Lower lobe of right lung (tissue), 2 donors: ENCODE results near the gene CARHSP1. TPM values are rescaled to one million over a fixed set of nuclear protein-coding genes. Genes with fewer than 3 reads are reported as not detected.

Experiments
- ATAC-seq, 2 donors: fragments of 200-7000 bp; cut with Tn5 transposase; one replicate each; pipeline ENCODE4 v1.9.1; 2020 to 2022; ENCODE audit warnings: mild to moderate bottlenecking in 2 of 2, moderate library complexity in 2 of 2
- DNase-seq: peaks from one replicate; pipeline ENCODE4 v3.0.0-alpha.2; 2020
- H3K27ac ChIP-seq: fragments of 200-600 bp; one replicate; pipeline ENCODE4 v1.8.0; 2022
- H3K27me3 ChIP-seq: fragments of 200-600 bp; one replicate; pipeline ENCODE4 v1.8.0; 2022; ENCODE audit warnings: low read depth
- H3K36me3 ChIP-seq: fragments of 200-600 bp; one replicate; pipeline ENCODE4 v1.8.0; 2022; ENCODE audit warnings: mild to moderate bottlenecking
- H3K4me1 ChIP-seq: fragments of 200-600 bp; one replicate; pipeline ENCODE4 v1.8.0; 2022
- H3K4me3 ChIP-seq: fragments of 200-600 bp; one replicate; pipeline ENCODE4 v1.8.0; 2022; ENCODE audit warnings: mild to moderate bottlenecking
- H3K9me3 ChIP-seq: fragments of 200-600 bp; one replicate; pipeline ENCODE4 v1.8.0; 2022
- intact Hi-C: fragments of 100-400 bp; cut with DNase I; formaldehyde crosslinking; loops from one replicate; pipeline ENCODE4 v1.11.0; 2022
- total RNA-seq: library from RNA; stranded (reverse); fragmentation: NEBNext Ultra II Directional; extraction: Animal tissue kit (Norgen Biotek cat#: 25700); gene quantifications from one replicate; pipeline ENCODE4 v1.2.1, GENCODE V29; 2021
- TF ChIP-seq, protein P1 (sequence below): fragments of 200-600 bp; IDR thresholded peaks from one replicate; pipeline ENCODE4 v1.8.0; 2022; ENCODE audit warnings: antibody characterized with exemption, mild to moderate bottlenecking
- donor health status: DM: no; HTN: yes; CAD: no; lungs with severe emphysema.

CARHSP1 gene
- total RNA-seq, 1 donor from 2014 or later, result 89.0 TPM

DNA sequence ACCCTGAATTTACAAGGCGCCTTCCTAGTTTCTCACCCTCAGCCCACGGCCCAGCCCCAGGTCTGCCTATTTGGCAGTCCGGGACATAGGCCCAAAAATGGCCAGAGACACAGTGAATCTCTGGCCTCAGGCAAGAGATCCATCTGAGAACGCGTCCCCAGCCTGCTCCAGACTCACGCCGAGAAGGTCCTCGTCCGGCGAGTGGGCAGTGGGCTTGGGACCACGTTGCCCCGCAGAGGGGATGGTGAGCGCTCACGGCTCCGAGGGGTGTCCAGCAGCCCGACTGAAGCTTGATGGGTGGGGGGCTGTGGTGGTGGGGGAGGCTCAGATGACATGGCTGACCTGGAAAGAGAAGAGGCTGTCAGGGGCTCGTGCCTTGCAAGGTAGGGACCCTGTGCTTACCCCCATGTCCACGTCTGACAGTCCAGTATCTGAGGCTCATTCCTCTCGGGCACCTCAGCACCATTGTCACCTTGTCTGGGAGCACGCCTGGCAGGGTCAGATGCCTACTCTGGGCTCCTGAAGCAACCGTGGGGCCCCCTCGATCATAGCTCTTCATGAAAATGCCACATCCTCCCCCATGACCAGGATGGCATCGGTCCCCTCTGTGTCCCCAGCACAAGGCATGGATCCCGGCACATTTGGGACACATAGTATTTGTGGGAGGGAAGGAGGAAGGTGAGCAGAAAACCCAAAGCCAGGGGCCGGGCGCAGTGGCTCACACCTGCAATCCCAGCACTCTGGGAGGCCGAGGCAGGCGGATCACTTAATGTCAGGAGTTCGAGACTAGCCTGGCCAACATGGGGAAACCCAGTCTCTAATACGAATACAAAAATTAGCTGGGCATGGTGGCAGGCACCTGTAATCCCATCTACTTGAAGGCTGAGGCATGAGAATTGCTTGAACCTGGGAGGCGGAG, 9.6 kb downstream of the CARHSP1 start:
- Histone ChIP-seq H3K36me3 (peaks cover 52% of the 10 kb centered on the region), H3K4me3 (no peak overlapping the region), H3K27me3 (no peaks in the 10 kb centered on the region), H3K9me3 (no peaks in the 10 kb centered on the region), H3K4me1 (peaks cover 60% of the 10 kb centered on the region), H3K27ac (peak overlapping the region; percentile 48)
- ATAC-seq (no peak), DNase-seq (peak; percentile 39)
- TF ChIP-seq, protein P1, sequence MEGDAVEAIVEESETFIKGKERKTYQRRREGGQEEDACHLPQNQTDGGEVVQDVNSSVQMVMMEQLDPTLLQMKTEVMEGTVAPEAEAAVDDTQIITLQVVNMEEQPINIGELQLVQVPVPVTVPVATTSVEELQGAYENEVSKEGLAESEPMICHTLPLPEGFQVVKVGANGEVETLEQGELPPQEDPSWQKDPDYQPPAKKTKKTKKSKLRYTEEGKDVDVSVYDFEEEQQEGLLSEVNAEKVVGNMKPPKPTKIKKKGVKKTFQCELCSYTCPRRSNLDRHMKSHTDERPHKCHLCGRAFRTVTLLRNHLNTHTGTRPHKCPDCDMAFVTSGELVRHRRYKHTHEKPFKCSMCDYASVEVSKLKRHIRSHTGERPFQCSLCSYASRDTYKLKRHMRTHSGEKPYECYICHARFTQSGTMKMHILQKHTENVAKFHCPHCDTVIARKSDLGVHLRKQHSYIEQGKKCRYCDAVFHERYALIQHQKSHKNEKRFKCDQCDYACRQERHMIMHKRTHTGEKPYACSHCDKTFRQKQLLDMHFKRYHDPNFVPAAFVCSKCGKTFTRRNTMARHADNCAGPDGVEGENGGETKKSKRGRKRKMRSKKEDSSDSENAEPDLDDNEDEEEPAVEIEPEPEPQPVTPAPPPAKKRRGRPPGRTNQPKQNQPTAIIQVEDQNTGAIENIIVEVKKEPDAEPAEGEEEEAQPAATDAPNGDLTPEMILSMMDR, result no peak
- intact Hi-C loops, result no loop called here

- no peak for DNase-seq
Measured at GRCh38 chr16:8855972-8856371, 12.8 kb downstream of the CARHSP1 start.

DNA sequence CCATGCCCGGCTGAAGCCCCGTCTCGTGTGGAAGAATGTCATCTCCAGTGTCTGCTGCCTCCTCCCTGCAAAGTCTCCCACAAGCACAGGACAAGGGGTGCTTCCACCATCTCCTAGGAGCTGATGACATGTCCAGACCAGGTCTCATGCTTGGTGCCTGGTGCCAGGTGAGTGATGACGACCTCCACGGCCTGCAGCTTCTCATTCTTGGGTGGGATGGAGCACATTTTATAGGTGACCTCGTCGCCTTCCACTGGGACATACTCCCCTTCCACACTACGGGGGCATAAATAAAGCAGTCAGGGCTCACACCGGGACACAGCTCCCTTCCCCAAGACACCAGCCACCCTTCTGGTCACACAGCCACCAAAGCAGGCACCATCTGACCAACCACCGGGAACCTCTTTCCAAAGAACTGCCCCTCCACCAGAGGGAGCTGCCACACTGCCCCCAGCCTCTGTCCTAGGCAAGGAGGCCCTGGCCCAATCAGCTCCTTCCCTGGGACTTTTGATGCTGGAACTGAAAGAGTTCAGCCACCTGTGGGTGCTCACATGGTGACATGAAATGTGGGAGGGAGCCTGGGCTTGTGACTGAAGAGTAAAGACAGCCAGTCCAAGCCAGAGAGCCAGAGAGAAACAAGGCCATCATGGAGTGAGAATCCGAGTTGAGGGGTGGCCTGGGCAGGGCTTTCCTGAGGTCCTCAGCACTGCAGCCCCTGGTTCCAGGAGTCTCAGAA, 13.6 kb downstream of the CARHSP1 start:
- H3K4me3 ChIP-seq, result no peak overlapping the region
- ATAC-seq (no peak), DNase-seq (peak; percentile 36)
- no peaks in the 10 kb centered on the region for H3K9me3 ChIP-seq
- H3K27me3 ChIP-seq, result no peaks in the 10 kb centered on the region
- H3K4me1 ChIP-seq, result peaks cover 51% of the 10 kb centered on the region
- H3K27ac ChIP-seq, result peak overlapping the region; percentile 18
- H3K36me3 ChIP-seq, result peaks cover 75% of the 10 kb centered on the region
- intact Hi-C loops, result no loop called here
- TF ChIP-seq, protein P1, result no peak

More at GRCh38 chr16:8855972-8856371, 12.8 kb downstream of the CARHSP1 start:
- no peaks in the 10 kb centered on the region for H3K9me3 ChIP-seq
- peak overlapping the region; percentile 18 for H3K27ac ChIP-seq
- no peaks in the 10 kb centered on the region for H3K27me3 ChIP-seq
- peaks cover 51% of the 10 kb centered on the region for H3K4me1 ChIP-seq
- H3K36me3 ChIP-seq, result peaks cover 68% of the 10 kb centered on the region
- intact Hi-C loops, result no loop called here
- no peak overlapping the region for H3K4me3 ChIP-seq
- TF ChIP-seq, protein P1, result no peak
- no peak for ATAC-seq

- Histone ChIP-seq H3K4me3 (no peak overlapping the region), H3K27ac (no peak overlapping the region), H3K4me1 (peaks cover 53% of the 10 kb centered on the region), H3K9me3 (no peaks in the 10 kb centered on the region), H3K27me3 (no peaks in the 10 kb centered on the region), H3K36me3 (peaks cover 82% of the 10 kb centered on the region)
- TF ChIP-seq, protein P1, result no peak
- ATAC-seq (no peak), DNase-seq (peak; percentile 7)
- intact Hi-C loops, result no loop called here
Measured at GRCh38 chr16:8854298-8854948, 14.4 kb downstream of the CARHSP1 start.

- intact Hi-C loops, result no loop called here
- TF ChIP-seq, protein P1, result no peak
- peak overlapping the region; percentile 53 for H3K27ac ChIP-seq
- peaks cover 55% of the 10 kb centered on the region for H3K4me1 ChIP-seq
- ATAC-seq, result no peak
- H3K27me3 ChIP-seq, result no peaks in the 10 kb centered on the region
- DNase-seq, result no peak
- H3K4me3 ChIP-seq, result no peak overlapping the region
- H3K36me3 ChIP-seq, result peaks cover 82% of the 10 kb centered on the region
- H3K9me3 ChIP-seq, result no peaks in the 10 kb centered on the region
Measured at GRCh38 chr16:8853611-8854010, 15.2 kb downstream of the CARHSP1 start.
